GM21515 (cell line): ENCODE results near the gene BCAS4.
"Not testable (repeated sequence)": the region's sequence is repeated elsewhere in the genome, so short reads cannot be mapped to it uniquely, and the experiment has no call there.

Experiments
- ATAC-seq: cut with Tn5 transposase; IDR thresholded peaks from one replicate; pipeline ENCODE4 v1.9.1; 2021; ENCODE audit not compliant: unreplicated experiment

BCAS4 gene

DNA sequence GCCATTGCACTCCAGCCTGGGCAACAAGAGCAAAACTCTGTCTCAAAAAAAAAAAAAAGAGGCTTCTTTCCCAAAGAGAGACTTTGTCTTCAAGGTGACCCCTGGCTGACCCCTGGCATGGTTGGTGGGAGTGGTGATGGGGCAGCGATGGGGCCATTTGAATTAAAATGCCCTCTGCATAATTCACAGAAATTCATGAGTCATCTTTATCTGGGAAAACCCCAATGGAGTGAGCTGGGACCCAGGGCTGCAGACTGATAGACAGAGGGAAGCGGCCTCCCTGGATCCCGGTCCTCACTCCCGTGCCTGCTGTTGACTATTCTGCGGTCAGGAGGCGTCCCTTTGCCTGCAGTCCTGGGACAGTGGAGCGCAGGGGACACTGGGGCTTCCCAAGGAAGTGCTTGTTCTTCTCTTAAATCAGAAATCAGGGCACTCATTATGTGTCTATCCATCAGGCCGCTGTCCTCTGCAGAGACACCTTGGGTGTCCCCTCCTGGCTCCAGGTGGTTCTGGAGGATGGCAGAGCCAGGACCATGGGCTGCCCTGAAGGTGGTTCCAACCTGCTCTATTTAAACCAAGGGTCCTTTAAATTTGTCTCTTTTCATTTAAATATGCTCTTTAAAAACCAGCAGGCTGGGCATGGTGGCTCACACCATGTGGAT is 23.3 kb upstream of the BCAS4 start:
- ATAC-seq, result not testable (repeated sequence)

DNA sequence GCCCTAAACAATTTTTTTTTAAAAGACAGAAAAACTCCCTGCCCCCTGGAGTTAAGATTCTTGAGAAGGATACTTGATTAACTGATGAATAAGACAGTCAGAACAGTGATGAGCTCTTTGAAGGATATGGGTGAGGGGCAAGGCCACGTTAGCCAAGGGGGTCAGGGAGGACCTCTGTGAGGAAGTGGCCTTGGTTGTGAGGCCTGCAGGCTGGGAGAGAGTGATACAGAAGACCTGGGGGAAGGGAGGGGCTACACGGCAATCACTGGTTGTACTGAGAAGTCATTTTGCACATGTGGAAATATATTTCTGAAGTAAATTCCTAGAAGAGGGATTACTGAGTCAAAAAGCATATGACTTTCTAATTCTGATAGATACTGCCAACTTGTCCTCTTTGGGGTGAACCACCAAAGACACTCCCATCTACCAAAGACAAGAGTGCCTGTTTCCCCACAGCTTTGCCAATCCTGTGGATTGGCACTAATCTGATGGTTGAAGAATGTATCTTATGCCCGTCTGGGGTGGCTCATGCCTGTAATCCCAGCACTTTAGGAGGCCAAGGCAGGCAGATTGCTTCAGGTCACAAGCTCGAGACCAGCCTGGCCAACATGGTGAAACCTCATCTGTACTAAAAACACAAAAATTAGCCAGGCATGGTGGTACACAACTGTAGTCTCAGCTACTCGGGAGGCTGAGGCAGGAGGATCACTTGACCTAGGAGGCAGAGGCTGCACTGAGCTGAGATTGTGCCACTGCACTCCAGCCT is 22.3 kb upstream of the BCAS4 start:
- no peak for ATAC-seq

DNA sequence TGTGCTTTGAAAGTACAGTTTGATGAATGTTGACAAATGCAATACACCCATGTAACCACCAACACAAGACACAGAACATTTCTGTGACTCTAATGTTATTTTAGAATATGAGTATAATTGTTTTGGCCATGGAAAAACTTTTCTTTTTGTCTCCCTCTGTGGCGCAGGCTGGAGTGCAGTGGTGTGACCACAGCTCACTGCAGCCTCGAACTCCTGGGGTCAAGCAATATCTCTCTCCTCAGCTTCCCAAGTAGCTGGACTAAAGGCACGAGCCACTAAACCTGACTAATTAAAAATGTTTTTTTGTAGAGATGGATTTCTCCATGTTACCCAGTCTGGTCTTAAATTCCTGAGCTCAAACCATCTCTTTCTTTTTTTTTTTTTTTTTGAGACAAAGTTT is 20.3 kb upstream of the BCAS4 start:
- no peak for ATAC-seq

DNA sequence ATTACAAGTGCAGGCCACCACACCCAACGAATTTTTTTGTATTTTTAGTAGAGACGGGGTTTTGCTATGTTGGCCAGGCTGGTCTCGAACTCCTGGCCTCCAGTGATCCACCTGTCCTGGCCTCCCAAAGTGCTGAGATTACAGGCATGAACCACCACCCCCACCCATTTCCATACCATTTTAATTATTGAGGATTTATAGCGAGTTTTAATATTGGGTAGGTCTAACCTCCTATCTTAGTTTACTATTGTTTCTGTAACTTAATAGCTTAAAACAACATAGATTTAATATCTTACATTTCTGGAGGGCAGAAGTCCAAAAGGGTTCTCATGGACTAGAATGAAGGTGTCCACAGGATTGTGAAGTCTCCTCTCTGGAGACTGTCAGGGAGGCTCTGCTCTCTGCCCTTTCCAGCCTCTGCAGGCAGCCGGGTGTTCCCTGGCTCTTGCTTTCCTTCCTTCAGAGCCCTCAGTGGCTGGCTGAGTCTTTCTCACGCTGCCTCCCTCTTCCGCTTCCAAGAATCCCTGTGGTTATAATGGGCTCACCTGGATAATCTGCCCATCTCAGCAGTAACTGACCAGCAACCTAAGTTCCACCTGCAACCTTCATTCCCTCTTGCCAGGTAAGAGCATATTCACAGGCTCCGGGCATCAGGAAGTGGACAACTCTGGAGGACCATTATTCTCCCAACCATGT is 18.6 kb upstream of the BCAS4 start:
- no peak for ATAC-seq

DNA sequence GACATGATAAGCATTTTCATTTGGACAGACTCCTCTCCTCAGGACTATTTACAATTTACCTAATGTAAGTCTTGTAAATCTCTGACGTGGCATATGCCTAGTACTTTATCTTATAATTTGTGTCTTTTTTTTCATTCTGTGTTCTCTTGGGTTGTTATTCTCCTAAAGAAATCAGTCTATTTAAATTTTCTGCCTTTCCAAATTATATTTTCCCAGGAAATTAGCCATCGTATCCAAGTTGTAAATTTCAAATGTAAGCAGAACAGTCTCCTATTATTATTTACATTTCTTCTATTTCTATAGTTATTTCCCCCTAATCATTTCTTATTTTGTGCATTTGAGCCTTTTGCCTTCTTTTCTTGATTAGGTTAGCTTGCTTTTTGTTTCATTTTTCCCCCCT is 17.5 kb upstream of the BCAS4 start:
- no peak for ATAC-seq

DNA sequence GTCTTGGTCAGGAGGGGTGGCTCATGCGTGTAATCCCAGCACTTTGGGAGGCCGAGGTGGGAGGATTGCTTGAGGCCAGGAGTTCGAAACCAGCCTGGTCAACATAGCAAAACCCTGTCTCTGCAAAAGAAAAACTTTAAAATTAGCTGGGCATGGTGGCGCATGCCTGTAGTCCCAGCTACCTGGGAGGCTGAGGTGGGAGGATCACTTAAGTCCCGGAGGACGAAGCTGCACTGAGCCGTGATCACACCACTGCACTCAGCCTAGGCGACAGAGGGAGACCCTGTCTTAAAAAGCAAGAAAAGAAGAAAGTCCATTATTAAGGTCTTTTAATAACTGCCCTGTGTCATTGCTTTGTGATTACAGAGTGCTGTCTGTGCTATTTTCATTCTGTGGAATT is 15.9 kb upstream of the BCAS4 start:
- ATAC-seq, result not testable (repeated sequence)

DNA sequence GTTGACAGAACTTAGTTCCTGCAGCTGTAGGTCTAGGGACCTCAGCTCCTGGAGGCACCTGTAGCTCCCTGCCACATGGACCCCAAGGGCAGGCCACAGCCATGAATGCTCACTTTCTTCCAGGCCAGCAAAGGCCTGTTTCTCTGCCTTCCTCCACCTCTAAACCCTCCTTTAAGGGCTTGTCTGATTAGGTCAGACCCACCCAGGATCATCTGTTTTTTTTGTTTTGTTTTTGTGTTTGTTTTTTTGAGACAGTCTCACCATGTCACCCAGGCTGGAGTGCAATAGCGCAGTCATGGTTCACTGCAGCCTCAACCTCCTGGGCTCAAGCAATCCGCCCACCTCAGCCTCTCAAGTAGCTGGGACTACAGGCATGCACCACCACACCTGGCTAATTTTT is 11.5 kb upstream of the BCAS4 start:
- ATAC-seq, result no peak

DNA sequence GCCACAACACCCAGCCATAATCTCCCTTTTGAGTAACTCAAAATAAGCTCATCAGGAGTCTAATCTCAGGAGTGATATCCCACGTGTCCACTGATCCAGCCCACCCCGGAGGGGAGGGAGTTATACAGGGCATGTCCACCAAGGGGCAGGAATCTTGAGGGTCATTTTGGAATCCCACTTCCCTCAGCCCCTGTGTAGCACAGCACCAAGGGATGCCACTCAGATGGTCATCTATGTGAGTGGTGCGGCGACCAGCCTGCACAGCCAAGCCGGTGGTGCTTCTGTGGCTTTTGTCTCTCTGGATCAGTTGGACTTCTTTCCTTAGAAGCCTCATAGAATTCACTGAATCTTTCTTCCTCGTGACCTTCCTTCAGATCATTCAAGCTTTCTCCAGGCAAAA is 11.0 kb upstream of the BCAS4 start:
- ATAC-seq, result no peak

DNA sequence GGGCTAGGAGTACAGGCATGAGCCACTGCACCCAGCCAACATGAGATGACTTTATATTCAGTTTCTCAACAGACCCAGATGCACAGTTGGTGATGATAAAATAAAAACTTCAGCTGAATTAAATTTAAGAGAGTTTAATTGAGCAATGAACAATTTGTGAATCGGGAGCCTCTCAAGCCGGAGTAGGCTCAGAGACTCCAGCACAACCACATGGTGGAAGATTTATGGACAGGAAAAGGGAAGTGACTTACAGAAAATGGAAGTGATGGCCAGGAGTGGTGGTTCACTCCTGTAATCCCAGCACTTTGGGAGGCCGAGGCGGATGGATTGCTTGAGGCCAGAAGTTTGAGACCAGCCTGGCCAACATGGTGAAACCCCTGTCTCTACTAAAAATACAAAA is 10.4 kb upstream of the BCAS4 start:
- no peak for ATAC-seq

DNA sequence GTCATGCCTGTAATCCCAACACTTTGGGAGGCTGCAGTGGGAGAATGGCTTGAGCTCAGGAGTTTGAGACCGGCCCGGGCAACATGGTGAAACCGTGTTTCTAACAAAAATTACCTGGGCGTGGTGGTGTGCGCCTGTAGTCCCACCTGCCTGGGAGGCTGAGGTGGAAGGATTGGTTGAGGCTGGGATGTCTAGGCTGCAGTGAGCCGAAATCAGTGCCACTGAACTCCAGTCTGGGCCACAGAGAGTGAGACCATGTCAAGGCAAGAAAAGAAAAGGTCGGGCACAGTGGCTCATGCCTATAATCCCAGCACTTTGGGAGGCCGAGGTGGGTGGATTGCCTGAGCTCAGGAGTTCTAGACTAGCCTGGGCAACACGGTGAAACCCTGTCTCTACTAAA is 8.2 kb upstream of the BCAS4 start:
- no peak for ATAC-seq

DNA sequence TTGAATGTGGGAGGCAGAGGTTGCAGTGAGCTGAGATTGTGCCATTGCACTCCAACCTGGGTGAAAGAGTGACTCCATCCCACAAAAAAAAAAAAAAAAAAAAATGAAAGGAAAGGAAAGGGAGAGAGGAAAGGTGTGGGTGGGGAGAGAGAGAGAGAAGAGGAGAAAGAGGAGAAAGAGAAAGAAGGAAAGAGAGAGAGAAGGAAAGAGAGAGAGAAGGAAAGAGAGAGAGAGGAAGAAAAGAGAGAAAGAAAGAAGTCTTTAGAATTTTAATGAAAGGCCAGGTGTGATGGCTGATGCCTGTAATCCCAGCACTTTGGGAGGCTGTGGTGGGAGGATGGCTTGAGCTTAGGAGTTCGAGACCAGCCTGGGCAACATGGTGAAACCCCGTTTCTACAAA is 7.7 kb upstream of the BCAS4 start:
- ATAC-seq, result no peak

DNA sequence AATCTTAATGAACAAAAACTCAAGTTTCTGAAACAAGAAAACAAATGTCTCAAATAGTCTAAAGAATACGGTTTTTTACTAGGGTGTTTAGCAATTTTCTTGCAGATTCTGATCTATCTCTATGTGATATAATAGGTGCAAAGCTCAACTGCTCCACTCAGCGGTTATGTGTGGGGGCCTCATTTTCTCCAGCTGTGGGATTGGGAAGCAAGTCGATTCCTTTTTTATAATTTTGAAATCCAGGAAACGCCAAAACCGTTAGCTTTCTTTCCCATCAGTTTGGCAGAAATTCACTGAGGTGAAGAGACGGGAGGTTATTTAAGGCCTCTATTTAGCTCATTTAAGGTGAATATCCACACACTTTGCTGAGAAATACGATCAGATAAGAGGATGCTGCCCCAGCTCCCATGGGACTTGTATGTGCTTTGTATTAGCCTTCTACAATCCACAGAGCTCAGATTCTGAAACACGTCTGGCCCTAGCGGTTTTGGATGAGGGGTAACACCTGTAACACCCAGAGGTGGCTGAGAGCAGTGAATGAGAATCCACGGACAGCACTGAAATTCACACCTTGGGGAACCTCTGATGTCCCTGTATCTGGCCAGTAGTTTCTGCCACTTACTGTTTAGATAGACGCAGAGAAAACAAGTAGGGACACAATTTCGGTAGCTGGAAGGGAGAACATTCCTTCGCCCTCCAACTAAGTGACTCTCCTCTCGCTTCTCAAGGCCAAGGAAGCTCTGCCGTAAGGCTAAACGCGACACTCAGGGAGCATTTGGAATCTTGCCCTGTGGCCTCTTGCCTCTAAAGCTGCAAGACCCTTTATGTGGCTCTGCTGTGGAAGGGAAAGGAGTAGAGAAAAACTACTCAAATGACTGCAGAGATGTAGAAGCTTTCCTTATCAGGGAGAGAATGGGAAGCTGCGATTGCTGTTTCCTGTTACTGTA is 6.5 kb upstream of the BCAS4 start:
- no peak for ATAC-seq

DNA sequence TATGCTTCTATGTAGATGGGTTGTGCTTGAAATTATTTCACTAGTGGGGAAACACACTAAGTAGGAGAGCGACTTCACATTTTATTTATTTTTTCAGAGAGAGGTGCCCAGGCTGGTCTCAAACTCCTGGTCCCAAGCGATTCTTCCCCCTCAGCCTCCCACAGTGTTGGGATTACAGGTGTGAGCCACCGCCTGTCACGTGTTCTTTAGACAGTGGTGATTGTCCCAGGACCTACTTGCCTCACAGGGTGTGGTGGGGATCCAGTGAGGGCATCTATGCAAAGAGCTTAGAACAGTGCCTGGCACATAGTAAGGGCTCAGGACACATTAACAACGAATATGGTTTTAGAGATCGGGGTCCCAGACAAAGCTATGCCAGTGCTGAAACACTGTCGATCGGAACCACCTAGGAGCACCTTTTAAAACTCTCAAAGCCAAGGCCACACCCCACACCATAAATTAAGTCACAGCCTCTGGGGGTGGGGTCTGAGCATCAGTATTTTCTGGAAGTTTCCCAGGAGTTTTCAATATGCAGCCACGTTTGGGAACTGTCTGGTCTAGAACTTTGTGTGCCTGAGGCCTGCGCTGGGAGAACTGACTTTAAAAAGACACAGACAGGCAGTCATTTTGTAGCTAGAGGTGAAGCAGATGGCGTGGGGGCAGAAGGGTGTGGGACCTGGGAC is 4.8 kb upstream of the BCAS4 start:
- no peak for ATAC-seq

DNA sequence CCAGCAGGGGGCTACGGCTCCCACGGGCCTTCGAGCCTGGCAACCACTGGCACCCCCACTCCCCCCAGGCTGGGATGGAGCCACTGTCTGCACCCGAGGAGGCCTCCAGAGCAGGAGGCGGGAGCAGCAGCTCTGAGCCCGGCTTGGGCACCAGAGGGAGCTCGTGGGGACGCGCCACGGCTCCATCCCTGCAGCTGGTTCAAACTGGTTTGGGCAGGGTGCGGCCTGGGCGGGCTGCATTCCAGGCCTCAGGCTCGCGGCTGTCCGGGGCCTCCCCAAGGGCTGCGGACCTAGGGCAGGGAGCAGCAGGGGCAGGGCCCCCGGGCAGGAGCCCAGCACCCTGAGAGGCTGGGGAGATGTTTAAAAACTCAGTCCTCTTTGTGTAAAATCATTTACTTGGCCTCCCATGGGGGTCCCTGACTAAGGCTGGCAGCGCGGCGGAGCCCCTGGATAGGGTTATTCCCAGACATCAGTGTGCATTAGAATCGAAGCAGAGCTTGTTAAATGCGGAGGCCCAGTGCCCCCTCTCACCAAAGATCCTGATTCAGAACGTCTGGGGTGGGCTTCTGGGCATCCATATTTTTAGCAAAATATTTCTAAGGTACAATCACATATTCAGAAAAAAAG is 4.1 kb upstream of the BCAS4 start:
- ATAC-seq, result peak; percentile 52

DNA sequence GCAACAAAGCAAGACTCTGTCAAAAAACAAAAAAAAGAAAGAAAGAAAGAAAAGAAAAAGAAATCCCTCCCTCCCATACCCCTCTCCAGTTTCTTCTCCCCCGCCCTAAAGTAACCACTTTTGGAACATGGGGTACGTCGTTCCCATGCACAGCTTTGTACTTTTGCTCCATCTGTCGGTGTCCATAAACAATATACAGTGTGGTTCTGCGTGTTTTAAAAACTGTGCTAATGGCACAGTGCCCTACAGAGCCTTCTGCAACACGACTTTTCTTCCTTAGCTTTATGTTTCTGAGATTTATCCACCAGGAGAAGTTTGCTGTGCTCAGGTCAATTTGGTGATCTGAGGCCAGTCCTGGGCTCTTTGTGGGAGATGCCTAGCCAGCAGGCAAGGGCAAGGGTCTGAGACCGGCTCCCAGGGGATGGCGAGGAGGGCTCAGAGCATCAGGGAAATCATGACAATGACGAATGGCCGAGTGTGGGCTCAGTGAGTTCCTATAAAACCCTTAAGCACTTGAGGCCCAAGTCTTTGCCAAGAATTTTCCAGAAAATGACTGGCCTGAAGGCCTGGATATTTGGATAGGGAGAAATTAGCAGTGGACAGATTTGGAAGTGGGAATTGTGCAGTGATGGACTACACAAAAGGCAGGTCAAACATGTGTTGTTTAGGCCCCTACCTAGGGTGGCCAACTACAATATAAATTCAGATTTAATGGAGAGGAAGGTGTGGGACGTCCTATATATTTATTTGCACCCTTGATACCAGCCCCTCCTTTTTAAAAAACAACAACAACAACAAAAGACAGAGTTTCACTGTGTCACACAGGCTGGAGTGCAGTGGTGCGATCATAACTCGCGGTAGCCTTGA is 1.9 kb upstream of the BCAS4 start:
- ATAC-seq, result no peak

DNA sequence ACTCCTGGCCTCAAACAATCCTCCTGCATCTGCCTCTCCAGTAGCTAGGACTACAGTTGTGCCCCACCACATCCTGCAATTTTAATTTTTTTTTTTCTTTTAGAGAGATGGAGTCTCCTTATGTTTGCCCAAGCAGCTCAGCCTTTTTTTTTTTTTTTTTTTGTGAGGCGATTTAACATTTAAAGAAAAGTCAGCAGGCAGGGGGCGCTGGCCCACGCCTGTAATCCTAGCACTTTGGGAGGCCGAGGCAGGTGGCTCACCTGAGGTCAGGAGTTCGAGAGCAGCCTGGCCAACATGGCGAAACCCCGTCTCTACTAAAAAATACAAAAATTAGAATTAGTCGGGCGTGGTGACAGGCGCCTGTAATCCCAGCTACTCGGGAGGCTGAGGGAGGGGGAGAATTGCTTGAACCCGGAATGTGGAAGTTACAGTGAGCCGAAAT is 1.3 kb upstream of the BCAS4 start:
- ATAC-seq, result not testable (repeated sequence)

DNA sequence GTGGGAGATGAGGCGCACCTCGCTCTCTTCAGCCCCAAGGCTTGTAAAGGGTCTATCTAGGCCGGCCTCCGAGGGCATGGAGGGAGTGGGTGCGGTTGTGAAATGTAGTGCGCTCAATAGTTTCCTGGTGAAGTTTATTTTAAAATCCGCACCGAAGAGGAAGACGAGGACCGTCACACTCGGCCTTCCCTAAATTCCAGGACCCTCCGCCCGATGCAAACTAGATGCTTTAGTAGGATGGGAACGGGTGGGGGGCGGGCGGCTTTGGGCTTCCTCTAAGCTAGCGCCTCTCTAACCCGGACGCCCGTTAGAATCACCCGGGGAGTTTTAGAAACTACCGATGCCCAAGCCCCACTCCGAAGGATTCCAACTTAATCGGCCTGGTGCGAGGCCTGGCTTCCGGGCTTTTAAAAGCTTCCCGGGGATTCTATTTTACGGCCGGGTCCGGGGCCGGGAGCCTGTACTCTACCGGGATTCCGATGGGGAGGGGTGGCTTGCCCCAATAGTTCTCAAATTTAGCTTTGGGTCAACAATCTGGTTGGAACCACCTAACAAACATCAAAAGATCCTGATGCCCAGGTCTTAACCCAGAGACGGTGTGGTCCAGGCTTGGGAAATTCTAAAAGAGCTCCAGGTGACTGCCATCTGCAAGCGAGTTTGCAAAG is 548 bp upstream of the BCAS4 start:
- ATAC-seq, result peak; percentile 7

DNA sequence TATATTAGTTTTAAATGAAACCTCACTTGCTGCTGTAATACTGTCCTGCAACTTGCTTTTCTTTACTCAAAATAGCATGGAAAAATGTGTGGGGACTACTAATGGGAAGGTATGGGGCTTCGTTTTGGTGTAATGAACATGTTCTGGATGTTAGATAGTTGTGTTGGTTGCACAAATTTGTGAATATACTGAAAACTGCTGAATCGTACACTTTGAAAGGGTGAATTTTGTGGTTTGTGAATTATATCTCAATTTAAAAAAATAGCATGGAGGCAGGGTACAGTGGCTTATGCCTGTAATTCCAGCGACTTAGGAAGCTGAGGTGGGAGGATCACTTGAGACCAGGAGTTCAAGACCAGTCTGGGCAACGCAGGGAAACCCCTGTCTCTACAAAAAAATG is 2.3 kb downstream of the BCAS4 start:
- no peak for ATAC-seq

DNA sequence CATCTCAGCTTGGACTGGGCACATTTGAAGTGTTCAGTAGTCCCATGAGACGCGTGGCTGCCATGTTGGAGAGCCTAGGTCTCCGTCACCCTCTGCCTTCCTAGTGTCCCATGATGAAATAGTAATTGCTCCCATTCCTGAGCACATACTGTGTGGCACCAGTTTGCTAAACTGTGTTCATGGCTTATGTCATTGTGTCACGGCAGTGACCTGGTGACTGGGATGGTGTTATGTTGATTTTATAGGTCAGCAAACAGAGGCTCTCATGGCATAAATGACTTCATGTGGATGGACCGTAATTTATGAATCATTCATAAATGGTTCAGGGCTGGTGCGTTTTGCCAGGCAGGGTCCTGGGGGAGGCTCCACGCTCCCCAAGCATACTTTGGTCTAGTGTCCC is 3.8 kb downstream of the BCAS4 start:
- no peak for ATAC-seq
